ENCODE data around the gene CCDC92.

GRCh38 chr12:124021007-124021406 is 48.4 kb upstream of the CCDC92 start:
- TF ChIP-seq, protein P1, sequence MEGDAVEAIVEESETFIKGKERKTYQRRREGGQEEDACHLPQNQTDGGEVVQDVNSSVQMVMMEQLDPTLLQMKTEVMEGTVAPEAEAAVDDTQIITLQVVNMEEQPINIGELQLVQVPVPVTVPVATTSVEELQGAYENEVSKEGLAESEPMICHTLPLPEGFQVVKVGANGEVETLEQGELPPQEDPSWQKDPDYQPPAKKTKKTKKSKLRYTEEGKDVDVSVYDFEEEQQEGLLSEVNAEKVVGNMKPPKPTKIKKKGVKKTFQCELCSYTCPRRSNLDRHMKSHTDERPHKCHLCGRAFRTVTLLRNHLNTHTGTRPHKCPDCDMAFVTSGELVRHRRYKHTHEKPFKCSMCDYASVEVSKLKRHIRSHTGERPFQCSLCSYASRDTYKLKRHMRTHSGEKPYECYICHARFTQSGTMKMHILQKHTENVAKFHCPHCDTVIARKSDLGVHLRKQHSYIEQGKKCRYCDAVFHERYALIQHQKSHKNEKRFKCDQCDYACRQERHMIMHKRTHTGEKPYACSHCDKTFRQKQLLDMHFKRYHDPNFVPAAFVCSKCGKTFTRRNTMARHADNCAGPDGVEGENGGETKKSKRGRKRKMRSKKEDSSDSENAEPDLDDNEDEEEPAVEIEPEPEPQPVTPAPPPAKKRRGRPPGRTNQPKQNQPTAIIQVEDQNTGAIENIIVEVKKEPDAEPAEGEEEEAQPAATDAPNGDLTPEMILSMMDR (IDR thresholded peaks at IDR 0.05) = no peak
- no peak for TF ChIP-seq POLR2A (IDR thresholded peaks at IDR 0.05)

All from body of pancreas (tissue), 4 donors.